HG03460 (cell line): ENCODE results near the gene AOPEP.

Experiments
- ATAC-seq: cut with Tn5 transposase; IDR thresholded peaks from one replicate; pipeline ENCODE4 v1.9.1; 2021; ENCODE audit not compliant: unreplicated experiment

The AOPEP gene

DNA sequence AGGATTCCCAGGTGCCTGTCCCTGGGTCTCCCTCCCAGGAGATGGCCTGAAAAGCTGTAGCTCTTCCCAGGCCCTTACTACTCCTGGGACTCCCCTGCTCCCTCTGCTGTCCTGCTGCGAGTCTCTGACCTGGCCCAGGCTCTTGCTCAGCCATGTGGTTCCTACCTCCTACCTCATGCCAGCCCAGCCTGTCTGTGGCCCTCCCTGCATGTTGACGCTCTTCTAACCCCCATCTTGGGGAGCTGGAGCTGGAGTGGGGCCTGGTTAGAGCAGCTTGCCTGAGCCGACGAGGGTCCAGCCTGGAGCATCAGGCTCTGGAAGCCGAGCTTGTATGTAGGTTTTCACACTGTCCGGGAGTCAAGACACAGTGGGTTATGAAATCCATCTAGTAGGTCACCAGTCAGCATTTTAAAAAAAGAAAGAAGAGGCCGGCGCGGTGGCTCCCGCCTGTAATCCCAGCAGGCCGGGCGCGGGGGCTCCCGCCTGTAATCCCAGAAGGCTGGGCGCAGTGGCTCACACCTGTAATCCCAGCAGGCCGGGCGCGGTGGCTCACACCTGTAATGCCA, 346.6 kb downstream of the AOPEP start:
- no peak for ATAC-seq

DNA sequence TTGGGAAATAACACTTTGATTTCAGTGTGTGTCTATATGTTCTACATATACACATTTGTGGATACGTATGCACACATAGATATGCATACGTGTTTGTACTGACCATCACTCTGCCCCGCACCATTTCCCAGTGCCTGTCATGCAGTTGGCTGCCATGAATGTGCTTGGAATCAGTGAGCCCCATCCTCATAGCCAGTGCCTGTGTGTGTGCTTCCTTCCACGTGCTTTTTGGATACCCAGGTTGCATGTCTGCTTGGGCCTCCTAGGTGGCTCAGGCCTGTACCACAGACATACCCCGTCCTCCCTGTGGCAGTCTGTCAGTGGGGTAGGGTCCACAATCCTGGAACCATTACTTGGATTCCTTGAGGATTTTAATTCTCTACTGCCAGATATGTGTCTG, 347.4 kb downstream of the AOPEP start:
- ATAC-seq: no peak

DNA sequence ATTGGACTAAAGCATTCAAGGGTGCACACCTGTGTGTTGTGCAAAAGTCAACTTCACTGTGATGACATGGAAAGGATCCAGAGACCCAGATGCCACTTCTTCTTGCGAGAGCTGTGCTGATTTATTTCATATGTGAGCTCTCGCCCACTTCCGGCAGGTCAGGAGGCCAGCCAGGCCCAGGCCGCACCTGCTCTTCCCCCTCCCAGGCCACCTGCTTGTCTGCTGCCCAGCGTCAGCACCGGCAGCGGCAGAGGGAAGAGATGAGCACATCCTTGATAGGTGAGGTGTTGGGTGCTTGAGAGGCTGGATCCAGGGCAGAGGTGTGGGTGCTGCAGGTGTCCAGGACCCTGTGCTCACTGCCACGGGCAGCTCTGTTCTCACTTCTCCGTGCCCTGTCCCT, 348.1 kb downstream of the AOPEP start:
- no peak for ATAC-seq

DNA sequence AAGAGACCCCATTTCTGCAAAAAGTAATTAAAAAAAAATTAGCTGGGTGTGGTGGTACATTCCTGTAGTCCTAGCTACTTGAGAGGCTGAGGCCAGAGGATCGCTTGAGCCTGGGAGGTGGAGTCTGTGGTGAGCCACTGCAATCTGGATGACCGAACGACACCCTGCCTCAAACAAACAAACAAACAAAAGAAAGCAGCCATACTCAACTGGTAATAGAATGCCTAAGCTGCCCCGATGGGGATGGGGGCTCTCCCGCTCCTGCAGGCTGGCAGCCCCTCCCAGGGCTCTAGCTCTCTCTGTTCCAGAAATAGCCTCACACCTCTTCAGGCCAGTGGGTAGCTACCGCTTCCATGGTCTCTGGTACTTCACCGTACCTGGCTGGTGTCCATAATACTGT, 349.2 kb downstream of the AOPEP start:
- no peak for ATAC-seq

DNA sequence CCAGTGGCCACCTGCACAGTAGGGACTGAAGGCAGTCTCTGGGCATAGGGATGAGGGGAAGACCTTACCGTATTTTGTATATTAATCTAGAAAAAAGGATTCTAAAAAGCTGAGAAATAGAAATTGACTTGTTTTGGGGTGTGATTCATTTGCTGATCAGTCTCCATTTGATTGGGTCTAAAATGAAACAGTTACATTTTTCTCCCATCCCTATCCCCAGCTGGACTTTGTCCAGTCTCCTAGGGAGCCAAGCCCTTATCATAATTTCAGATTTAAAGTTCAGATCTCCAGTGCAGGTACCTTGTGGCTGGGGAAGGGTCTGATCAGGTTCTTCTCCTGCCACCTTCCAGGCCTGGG, 350.2 kb downstream of the AOPEP start:
- ATAC-seq: no peak

DNA sequence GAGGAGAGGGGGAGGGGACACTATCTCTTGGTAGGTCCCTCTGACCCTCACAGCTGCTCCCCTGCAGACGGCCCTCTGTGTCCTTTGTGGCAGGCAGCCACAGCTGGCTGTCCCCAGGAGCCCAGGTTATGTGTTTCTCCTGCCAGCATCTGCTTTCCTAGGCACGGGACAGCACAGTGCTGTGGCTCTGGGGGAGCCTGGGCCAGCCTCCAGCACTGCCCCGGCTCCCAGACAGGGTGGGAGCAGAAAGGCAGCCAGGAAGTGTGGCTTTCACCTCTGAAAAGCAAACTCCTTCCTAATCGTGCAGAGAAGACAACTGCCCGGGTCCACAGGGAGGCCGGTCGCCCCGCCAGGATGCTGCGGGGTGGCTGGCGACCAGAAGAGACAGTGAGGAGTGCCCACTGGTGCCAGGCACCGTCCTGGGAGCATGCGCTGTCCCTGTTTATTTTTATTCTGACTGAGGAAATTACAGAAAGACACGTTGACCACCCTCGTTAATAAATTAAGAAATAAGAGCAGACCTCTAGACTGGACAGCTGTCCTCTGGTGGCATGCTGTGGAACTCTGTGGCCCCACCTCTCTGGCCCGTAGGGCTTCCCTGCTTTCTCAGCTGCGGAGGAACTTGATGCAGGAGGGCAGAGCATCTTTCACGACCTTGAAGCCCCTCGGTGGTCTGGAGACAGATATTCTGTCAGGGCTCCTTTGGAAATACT, 350.7 kb downstream of the AOPEP start:
- no peak for ATAC-seq

DNA sequence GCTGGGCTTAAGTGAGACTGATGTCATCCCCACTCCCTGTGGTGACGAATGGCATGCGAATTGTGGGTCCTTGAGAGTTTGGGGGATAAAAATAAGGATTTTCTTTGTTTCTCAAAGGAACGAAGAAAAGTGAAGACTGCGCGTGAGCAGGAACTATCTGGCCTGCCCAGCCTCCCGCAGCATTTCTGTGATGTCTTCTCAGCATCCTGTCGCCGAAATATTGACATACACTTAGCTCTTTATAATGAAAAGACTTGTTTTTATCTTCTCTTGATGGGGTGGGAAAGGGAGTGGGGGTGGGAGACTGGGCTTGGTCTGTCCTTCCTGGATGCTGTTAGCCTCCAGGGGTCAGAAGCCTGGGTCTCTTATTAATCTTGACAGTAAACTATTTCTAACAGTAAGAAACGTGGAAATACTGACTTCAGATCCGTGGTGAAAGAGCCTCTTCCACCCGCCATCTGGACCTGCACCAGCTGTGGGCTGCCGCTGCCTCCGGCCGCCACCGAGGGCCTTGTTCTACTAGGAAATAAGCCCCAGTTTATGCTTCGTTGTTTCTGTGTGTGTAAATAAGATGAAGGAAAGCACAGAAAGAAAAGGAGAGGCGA, 351.4 kb downstream of the AOPEP start:
- no peak for ATAC-seq

DNA sequence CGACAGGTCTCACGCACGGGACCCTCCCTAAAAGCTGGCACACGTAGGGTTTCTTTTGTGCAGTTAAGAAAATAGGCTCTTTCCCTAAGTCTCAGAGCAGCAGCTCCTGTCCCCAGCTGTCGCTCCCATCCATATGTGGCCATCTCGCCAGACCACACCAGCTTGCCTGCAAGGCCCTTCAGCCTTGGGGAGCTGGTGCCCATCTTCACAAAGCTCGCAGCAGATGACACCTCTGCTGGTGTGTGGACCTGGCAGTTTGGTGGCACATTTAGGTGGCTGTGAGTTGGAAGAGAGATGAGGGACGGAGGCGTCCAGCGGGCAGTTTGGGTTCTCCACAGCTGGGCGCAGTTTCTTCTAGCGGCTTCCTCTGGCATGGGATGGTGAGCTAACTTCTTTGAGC, 352.0 kb downstream of the AOPEP start:
- no peak for ATAC-seq

DNA sequence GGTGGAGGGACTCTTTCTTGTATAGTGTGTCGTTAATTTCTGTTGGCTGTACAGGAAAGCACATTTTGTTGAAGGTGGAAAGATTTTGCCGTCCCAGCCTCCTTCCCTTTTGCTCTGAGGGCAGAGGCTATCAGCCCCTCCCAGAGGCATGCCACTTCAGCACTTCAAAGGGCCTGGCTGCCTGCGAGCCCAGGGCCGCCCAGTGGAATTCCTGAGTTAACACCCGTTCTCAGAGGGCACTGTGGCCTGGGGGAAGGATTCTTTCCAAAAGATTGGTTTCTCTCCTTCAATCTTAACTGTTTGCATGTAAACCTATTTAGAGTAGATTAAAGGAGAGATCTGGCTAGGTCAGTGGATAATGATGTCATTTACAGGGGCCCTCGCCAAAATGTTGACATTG, 352.4 kb downstream of the AOPEP start:
- no peak for ATAC-seq

DNA sequence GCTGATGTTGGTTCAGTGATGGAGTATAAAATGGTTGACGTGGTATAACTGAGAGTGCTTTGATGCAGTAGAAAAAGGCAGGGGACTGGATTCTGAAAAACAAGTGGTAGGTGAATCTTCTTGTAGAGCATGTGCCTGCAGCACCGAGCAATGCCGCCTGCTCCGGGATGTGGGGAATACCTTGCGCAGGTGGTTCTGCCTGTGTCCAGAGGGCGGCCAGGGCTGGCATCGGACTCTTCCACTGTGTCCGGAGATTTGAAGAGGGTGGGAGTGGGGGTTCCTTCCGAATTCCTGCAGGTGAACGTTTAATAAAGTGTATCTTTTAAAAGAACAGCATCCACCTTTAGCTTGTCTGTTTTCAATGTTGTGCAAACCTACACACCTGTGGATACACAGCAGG, 353.0 kb downstream of the AOPEP start:
- no peak for ATAC-seq

DNA sequence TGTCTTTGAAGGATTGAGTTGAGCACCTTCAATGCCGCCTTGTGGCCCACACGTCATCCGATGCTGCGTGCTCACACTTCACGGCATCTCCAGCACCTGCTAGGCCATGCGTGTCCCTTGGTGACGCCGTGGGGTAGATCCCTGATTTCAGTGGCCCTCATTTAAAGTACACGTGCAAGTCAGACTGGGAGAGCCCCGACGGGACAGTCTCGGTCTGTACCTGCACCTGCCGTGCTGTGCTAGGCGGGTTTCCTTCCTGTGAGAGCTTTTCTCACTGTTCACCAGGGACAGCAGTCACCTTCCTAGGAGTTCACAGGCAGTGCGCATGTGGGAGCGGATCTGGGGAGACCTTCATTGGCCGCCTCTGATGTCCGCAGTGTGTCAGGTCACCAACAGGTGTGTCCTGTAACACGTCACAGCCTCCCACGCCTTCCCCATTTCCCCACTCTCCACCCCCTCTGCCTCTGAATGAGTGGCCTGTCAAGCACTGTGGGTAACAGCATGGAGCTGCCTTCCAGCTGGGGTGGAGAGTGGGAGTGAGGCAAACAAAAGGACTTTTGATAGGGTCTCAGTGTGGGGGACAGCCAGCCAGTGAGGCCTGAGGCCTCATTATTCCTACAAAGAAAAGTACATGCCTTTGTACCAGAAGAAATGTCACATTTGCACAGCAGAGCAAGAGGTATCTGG, 354.6 kb downstream of the AOPEP start:
- ATAC-seq: no peak

DNA sequence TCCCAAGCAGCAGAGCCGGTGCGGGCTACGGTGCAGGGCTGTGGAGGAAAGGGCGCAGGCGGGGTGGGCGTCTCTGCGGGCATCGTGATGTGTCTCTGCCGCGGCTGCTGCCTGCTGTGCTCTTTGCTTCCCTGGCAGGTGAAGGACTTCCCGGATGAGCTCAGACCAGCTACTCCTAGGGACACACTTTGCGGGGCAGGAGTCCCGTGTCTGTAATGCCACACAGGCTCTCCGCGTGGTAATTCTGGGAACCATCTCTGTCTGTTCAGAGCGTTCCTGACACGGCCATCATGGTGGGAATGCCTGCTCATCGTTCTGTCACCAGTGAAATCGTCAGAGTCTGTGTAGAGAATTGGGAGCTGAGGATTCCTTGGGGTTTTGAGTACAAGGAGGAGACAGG, 355.5 kb downstream of the AOPEP start:
- no peak for ATAC-seq

DNA sequence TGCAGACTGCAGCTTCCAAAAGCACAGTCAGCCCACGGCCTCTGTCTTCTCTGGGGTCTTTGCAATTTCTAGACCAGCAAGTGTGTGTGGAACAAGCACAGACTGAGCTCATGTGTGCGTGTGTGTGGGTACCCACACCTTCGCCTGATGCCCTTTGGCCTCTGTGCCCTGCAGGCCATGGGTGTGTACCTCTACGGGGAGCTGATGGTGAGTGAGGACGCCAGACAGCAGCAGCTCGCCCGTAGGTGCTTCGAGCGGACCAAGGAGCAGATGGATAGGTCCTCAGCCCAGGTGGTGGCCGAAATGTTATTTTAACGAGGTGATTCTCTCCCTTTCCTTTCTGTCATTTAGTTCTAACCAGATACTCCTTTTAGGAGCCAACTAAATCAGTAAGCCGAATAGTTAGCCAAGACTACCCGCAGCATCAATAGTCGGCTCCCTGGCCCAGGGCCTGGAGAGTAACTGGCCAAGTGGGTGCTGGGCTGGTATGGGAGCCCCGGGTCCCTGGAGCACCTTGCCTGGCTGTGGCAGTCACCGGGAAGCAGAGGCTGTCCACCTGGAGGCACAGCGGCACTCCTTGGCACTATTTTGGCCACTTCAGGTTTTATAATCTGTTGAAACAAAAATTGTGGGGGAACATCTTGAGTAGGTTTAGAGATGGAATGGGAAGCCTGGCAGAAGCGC, 356.0 kb downstream of the AOPEP start:
- ATAC-seq: no peak

DNA sequence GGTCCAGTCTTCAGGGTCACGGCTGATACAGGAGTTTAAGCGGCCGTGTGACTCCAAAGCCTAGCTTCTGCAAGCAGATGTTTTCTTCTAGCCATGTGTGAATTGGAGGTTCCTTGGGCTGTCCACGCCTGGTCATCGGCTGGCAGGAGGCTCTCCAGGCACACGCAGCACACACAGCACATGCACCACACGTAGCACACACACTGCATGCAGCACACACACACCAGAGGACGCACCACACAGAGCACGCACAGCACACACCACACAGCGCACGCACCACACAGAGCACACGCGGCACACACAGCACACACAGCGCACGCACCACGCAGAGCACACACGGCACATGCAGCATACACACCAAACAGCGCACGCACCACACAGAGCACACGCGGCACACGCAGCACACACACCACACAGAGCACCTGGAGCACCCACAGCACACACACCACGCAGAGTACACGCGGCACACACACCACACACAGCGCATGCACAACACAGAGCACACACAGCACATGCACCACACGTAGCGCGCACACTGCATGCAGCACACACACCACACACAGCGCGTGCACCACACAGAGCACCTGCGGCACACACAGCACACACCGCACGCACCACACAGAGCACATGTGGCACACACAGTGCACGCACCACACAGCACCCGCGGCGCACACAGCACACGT, 356.7 kb downstream of the AOPEP start:
- ATAC-seq: no peak

DNA sequence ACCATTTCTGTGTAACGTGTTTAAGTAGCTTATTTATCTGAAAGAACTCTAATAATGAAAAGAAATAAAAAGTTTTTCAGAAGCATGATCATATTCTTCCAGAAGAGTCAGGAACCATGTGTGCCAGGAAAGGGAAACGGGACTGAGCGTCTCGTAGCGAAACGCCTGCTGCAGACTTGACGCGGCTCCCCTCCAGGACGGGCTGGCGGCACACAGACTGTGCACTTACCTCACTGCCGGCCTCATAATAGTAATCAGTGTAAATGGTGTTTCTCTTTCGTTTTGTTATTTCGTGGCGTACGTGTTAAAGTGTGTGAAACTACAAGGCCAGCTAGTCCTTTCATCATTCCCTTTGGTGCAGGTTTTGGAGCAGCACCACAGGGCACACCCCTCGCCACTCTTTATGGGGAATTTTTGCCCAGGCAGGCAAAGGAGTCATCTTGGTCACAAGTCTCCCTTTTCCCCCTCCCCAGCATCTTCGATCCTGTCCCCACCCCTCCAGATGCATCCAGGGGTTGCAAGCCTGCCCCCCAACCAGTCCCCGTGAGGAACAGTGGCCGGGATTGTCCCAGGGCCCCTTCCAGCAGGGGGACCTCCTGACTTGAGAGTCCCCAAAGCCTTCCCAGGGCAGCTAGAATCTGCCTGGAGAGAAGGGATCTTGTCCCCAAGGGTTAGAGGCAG, 357.9 kb downstream of the AOPEP start:
- ATAC-seq: no peak

DNA sequence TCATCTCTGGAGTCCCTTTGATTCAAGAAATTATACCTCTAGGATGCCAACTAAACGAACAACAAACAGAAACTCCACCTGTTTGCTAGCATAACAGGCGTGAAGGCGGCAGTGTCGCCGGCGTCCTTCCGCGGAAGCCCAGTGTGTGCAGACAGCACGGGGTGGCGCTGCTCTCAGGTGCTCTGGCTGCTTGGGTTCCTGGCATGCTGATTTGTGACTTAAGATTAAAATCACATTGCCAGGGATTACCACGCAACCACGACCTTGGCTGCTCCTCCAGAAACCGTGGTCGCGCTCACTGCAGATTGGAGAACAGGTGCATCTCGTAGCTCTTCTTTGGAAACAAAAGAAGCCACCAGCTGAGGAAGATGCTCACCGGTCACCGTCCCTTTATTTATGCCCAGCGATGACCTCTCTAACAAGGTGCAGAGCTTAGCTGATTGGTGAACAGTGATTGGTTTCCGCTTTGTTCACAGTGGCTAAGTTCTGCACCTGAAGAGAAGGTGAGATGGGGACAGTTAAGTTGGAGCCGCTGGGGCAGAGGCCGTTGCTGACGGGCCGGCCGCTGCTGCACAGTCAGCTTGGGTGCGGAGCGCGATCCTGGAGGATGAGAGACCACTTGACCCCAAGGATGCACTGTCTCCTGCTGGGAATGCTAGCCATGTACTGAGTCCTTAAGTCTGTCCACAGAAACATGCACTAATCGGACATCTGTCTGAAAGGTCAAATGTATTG, 358.7 kb downstream of the AOPEP start:
- no peak for ATAC-seq

DNA sequence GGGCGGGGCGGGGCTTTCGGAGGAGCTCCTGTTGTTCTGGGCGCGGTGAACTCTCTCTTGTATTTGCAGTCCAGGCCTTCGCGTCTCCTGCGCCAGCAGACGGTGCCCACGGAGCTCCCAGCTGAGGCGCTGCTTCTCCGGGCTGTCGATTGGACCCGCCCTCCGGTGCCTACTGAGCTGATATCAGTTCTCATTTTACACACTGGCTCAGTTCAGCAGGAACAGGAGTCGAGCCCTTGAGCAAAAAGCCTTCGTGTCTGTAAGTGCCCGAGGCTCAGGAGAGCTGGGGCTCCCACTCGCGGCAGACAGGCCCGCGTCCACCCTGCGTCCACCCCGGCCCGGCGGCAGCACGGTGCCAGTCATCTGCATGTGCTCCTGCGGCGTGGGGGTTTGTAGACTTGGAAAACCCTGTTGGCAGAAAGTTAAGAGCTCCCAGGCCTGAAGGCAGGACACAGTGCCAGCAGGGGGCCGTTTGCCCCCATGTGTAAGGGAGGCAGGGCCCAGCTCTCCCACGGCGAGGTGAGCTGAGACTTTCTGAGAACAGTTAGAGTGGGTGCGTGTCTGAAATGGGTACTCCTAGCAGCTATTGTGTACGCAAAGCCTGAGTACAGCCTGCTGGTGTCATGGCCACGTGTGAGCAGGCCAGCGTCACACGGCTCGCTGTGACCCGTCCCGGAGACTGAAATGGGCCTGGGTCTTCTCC, 359.5 kb downstream of the AOPEP start:
- ATAC-seq: no peak

DNA sequence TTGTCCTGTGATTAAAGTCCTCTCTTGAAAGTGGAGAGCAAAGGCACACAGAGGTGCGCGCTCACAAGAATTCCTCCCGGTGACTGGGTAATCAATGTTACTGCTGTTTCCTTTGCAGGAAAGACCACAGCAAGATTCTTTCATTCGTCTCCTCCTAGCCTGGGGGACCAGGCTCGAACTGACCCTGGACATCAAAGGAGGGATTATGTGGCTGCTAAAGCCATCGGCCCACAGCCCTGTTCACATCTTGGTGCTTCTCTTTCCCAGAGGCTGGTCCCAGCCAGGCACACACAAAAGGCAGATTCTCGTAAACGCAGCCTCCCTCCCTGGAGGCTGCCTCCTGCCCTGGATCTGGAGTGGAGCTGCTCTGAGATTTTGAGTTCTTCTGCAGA, 360.1 kb downstream of the AOPEP start:
- ATAC-seq: no peak

DNA sequence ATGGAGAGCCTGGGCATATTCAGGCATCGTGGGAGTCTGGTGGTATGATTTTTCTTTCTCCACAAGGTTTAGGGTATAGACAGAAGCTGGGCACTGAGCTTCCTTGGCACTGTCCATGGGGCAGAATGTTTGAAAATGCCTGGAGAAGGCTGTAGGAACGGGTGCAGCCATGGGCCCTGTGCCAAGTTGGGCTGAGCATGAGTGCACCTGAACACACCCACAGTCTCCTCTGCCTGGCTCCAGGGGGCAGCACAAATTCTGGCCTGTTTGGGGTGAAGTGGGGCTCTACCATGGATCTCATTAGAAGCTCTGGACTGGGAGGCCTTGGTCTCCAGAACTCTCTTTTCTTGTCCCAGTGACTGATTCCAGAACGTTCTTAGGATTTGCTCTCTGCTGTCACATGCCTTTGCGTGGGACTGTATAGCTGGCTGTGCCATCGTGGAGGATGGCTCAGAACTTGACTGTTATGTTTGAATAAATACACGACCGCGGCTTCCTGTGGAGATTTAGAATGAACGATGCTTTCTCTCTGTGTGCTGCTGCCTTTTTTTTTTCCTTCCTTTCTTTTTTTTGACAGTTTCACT, 361.3 kb downstream of the AOPEP start:
- no peak for ATAC-seq
